ENCODE measurements around the gene ALDH2. TPM values are rescaled to one million over a fixed set of nuclear protein-coding genes. Genes with fewer than 3 reads are reported as not detected.
"Not testable (repeated sequence)": the region's sequence is repeated elsewhere in the genome, so short reads cannot be mapped to it uniquely, and the experiment has no call there.

The ALDH2 gene
- total RNA-seq, 2 experiments from 2014 or later, result 1.4 TPM

GRCh38 chr12:111819191-111820158, 52.7 kb downstream of the ALDH2 start:
- POLR2A ChIA-PET, result no interaction called here
- CTCF ChIA-PET, result interaction anchor here (0.7 kb wide), 1 partner anchor 69 kb away, joined by 4 read pairs; no protein-coding TSS in a partner anchor

GRCh38 chr12:111820828-111821227, 54.1 kb downstream of the ALDH2 start:
- POLR2A ChIA-PET, CTCF ChIA-PET: not testable (repeated sequence)

GRCh38 chr12:111822886-111823285, 56.2 kb downstream of the ALDH2 start:
- ChIA-PET POLR2A (no interaction called here), CTCF (interaction anchor here (0.6 kb wide), 2 partner anchors 202 to 345 kb away, joined by 3 to 4 read pairs; no protein-coding TSS in a partner anchor)

- CTCF ChIA-PET, result no interaction called here
- POLR2A ChIA-PET, result no interaction called here
Observed at GRCh38 chr12:111823891-111824290, 57.2 kb downstream of the ALDH2 start.

- POLR2A ChIA-PET, CTCF ChIA-PET: not testable (repeated sequence)
Observed at GRCh38 chr12:111824312-111824711, 57.6 kb downstream of the ALDH2 start.

- ChIA-PET POLR2A (no interaction called here), CTCF (no interaction called here)
Observed at GRCh38 chr12:111825509-111825908, 58.8 kb downstream of the ALDH2 start.

GRCh38 chr12:111826316-111826715, 59.6 kb downstream of the ALDH2 start:
- ChIA-PET POLR2A (no interaction called here), CTCF (interaction anchor here (0.9 kb wide), 1 partner anchor 13 kb away, joined by 3 read pairs; no protein-coding TSS in a partner anchor)

GRCh38 chr12:111826992-111827391, 60.3 kb downstream of the ALDH2 start:
- ChIA-PET POLR2A (no interaction called here), CTCF (no interaction called here)

GRCh38 chr12:111827907-111828306, 61.2 kb downstream of the ALDH2 start:
- POLR2A ChIA-PET, result no interaction called here

GRCh38 chr12:111828338-111828979, 61.7 kb downstream of the ALDH2 start:
- ChIA-PET CTCF (no interaction called here), POLR2A (no interaction called here)

More at GRCh38 chr12:111827907-111828306, 61.2 kb downstream of the ALDH2 start:
- CTCF ChIA-PET, result no interaction called here

- CTCF ChIA-PET, result not testable (repeated sequence)
Observed at GRCh38 chr12:111829635-111830034, 62.9 kb downstream of the ALDH2 start.

GRCh38 chr12:111834740-111835386, 68.1 kb downstream of the ALDH2 start:
- CTCF ChIA-PET, result not testable (repeated sequence)

More at GRCh38 chr12:111829635-111830034, 62.9 kb downstream of the ALDH2 start:
- POLR2A ChIA-PET, result not testable (repeated sequence)

GRCh38 chr12:111835531-111836181, 68.9 kb downstream of the ALDH2 start:
- CTCF ChIA-PET, result interaction anchor here (0.6 kb wide), 1 partner anchor 271 kb away, joined by 7 read pairs; no protein-coding TSS in a partner anchor

More at GRCh38 chr12:111834740-111835386, 68.1 kb downstream of the ALDH2 start:
- POLR2A ChIA-PET, result not testable (repeated sequence)

GRCh38 chr12:111838353-111838752, 71.6 kb downstream of the ALDH2 start:
- POLR2A ChIA-PET, result interaction anchor here (0.5 kb wide), 1 partner anchor 74 kb away, joined by 4 read pairs; no protein-coding TSS in a partner anchor

More at GRCh38 chr12:111835531-111836181, 68.9 kb downstream of the ALDH2 start:
- POLR2A ChIA-PET, result not testable (repeated sequence)

GRCh38 chr12:111840807-111841206, 74.1 kb downstream of the ALDH2 start:
- ChIA-PET POLR2A (interaction anchor here (0.6 to 1.0 kb wide), 3 partner anchors 95 to 557 kb away, joined by 3 to 4 read pairs (median 4); no protein-coding TSS in a partner anchor), CTCF (interaction anchor here (0.7 kb wide), 1 partner anchor 25 kb away, joined by 3 read pairs; no protein-coding TSS in a partner anchor)

More at GRCh38 chr12:111838353-111838752, 71.6 kb downstream of the ALDH2 start:
- CTCF ChIA-PET, result no interaction called here

- POLR2A ChIA-PET, result interaction anchor here (0.5 to 1.1 kb wide), 7 partner anchors 27 to 467 kb away, joined by 3 to 5 read pairs (median 4); no protein-coding TSS in a partner anchor
Observed at GRCh38 chr12:111841236-111841749, 74.6 kb downstream of the ALDH2 start.

GRCh38 chr12:111841750-111842555, 75.2 kb downstream of the ALDH2 start, which contains the start of gene MAPKAPK5:
Gene MAPKAPK5 (plus strand): TSS chr12:111842228. CDS start chr12:111842734, 506 bp downstream.
- POLR2A ChIA-PET, result interaction anchor here (0.5 to 1.1 kb wide), 8 partner anchors 28 to 950 kb away, joined by 3 to 7 read pairs (median 4); no protein-coding TSS in a partner anchor
- CTCF ChIA-PET, result interaction anchor here (1.2 kb wide), 1 partner anchor 29 kb away, joined by 5 read pairs; no protein-coding TSS in a partner anchor

More at GRCh38 chr12:111841236-111841749, 74.6 kb downstream of the ALDH2 start:
- CTCF ChIA-PET, result interaction anchor here (1.2 kb wide), 1 partner anchor 28 kb away, joined by 5 read pairs; no protein-coding TSS in a partner anchor
